LNCAP (cell line): ENCODE measurements around the gene TCEA2.

ENCODE experiments used
- TF ChIP-seq, protein P1 (sequence below): fragments of 450-650 bp; IDR thresholded peaks from 2 replicates; pipeline ENCODE4 v1.5.1; 2017; ENCODE audit warnings: mild to moderate bottlenecking

Gene TCEA2

DNA sequence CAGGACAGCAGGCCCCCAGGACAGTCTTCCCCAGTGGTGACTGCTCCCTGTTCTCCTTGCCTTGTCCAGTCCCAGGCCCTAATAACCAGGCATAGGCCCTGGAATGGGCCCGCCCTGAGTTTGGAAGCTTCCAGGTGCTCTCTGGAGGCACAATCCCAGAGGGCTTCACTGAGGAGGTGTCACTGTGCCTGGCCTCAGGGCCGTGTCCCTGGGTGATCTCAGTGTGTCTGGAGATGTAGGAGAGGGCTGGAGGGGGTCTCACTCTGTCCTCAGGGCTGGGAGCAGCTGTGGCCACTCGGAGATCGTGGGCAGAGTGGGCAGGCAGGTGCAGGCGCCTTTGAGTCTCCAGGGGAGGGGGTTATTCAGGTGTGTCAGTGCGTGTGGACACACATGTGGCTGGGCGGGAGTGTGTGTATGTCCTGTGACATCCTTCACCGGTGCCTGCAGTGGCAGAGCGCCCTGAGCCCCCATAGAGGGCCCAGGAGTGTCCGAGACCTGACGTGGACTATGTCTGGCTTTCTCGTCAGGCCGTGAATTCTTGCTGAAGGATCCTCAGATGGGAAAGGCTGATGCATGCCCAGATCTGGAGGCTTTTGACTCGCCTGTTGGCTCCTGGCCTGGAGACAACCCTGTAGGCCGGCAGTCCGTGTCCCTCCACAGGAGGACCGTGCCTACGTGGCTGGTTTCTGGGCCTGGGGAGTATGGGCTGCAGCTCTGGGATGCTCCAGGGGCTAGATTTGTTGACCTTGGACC lies 49.9 kb downstream of the TCEA2 start:
- TF ChIP-seq, protein P1, sequence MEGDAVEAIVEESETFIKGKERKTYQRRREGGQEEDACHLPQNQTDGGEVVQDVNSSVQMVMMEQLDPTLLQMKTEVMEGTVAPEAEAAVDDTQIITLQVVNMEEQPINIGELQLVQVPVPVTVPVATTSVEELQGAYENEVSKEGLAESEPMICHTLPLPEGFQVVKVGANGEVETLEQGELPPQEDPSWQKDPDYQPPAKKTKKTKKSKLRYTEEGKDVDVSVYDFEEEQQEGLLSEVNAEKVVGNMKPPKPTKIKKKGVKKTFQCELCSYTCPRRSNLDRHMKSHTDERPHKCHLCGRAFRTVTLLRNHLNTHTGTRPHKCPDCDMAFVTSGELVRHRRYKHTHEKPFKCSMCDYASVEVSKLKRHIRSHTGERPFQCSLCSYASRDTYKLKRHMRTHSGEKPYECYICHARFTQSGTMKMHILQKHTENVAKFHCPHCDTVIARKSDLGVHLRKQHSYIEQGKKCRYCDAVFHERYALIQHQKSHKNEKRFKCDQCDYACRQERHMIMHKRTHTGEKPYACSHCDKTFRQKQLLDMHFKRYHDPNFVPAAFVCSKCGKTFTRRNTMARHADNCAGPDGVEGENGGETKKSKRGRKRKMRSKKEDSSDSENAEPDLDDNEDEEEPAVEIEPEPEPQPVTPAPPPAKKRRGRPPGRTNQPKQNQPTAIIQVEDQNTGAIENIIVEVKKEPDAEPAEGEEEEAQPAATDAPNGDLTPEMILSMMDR, result no peak

DNA sequence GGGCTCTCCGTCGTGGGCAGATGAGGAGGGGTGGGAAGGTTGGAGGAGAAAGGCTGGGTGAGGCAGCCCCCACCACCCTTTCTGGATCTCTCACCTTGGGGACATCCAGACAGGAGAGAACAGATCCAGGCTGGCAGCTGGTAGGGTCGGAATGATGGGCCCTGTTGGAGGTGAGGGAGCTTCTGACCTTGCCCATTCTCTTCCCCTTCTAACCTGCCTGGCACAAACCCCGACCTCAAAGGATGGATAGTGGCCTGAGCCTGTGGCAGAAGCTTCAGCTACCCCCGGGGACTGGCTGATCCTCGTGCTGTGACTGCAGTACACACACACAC lies 50.4 kb downstream of the TCEA2 start:
- TF ChIP-seq, protein P1, result no peak

DNA sequence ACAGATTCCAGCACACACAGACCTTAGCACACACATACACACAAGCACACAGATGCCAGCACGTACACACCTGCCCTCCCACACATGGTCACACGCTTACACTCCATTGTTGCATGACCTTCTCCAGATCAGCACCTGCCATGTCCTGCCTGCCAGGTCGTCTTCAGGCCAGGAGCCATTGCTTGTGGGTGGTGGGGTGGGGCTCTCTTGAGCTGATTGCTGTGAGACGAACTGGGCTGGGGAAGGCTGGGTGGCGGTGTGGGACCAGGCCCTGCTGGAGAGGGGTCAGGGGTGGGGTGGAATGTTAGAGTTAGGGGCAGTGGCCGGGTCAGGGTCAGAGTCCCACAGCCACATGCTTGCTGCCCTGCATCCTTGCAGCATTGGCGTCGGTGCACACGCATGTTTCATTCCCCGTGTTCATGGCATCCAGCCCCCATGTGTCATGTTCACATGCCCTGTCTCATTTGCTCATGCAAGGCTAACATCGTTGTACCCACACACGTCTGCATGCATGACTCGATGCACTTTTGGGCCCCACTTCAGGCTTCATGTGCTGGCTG lies 50.9 kb downstream of the TCEA2 start:
- TF ChIP-seq, protein P1, result no peak

DNA sequence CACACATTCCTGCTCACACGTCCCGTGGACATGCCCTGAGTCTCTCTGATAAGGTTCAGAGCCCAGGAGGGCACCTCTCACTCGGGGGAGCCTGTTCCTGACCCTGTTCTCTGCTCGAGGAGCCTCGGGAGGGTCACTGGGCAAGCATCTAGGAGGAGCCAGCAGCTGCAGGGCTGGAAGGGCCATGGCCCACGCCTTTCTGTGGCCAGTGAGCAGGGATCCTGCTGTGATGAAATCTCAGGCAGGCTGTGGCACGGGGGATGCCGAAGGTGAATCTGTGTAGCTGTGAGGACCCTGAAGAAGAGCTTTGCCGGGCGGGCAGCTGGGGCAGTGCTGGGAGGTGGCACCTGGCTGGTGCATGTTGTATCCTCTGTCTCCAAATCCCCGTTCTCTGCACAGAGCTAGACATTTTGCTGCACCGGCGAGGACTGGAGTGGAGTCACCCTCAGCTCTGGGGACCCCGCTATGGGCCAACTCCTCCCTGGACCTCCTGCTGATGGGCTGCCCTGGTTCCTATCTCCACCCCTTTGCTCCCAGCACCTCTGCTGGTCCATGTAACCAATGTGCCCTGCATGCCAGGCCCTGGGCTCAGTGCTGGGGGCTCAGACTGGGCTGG lies 51.5 kb downstream of the TCEA2 start:
- TF ChIP-seq, protein P1, result no peak

DNA sequence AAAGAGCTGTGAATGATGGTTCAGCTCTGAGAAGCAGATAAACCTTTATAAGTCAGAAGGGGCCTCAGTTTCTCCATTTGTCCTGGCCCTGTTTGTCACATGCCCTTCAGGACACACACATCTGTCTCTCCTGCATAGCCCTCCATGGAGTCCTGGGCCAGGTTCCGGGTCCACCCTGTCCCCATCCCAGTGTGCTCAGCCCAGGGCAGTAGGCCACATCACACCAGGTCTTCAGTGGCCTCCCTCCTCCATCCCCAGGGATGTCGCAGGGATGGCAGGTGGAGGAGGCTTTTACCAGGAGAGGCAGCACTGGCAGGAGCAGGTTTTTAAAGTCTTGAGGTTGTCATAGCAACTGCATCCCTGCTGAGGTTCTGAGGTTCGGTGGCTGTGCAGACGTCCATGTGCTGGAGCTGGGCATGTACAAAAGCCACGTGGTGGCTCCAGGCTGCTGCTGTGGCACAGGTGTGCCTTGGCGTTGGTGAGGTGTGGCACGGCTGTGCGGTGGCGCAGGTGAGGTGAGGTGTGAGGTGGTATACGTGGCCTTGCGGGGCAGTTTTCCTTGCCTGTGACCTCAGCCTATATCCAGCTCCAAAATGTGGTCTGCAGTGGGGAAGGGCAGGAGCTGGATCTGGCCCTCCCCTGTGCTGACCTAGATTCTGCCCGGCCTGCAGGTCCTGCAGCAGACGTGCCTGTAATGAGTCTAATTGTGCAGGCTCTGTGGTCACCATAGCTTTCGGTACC lies 52.3 kb downstream of the TCEA2 start:
- TF ChIP-seq, protein P1, result no peak

DNA sequence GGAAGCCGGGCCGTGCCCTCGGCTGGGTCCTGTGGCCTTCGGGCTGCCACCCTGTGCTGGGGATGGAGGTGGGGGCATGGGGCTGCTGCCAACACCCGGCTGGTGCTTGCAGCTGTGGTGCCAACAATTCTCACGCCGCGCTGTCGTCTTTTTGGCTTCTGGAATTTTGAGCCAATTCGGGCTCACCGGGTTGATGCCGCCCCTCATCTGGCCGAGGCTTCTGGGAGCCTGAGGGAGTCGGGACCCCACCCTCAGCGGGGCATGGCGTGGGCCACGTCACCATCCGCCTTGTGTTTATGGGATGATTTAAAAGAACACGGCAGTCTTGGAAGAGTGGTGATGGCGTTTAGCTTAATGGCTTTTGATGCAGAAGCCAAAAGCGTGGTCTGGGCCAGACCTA lies 53.0 kb downstream of the TCEA2 start:
- TF ChIP-seq, protein P1, result no peak

DNA sequence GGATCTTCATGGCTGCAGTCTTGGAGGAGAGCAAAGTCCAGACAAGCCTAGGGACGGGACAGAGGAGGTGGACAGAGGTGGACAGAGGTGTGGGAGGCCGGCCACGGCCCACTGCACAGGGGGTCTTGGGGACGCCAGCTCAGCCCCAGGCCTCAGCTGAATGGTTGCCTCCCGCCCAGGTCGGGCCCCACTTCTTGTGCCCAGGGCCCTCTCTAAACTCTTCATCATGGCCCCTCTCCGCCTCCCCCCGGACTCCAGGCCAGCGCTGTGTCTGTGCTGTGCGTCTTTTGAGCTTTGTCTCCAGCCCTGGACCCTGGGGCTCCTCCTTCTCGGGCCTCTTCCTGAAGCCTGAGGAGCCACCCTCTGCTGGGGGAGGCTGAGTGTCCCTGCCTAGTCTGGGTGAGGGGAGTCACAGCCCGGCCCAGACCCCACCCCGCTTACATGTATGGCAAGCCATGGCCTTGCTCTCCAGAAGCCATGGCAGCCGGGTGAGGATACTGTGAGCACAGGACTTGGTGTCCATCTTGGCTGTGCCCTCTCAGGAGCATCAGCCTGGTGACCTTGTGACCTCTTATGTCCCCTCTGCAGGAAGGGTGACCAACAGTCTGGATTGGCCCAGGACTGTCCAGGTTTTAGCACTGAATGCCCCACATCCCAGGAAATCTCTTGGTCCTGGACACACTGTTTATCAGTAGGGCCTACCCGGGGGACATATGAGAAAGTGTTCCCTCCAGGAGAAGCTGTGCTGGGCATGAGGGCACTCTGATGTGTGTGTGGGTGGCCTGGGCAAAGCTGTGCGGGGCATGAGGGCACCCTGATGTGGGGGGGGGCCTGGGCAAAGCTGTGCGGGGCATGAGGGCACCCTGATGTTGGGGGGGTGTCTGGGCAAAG lies 53.8 kb downstream of the TCEA2 start:
- TF ChIP-seq, protein P1, result no peak
